HCT116 (cell line): ENCODE measurements around the gene EVL.

ENCODE experiments used
- CTCF ChIP-seq, 3 experiments: fragments of 200-600 bp in 1 of 3; sonication (generic) in 1 of 3; IDR thresholded peaks in 2 of 3; conservative IDR thresholded peaks in 1 of 3; 2 replicates each; pipeline ENCODE4 v1.5.1; 2012 to 2017; ENCODE audit warnings: low read depth in 2 of 3, low read length in 2 of 3, antibody characterized with exemption in 1 of 3, borderline replicate concordance in 1 of 3, control low read depth in 1 of 3, mild to moderate bottlenecking in 1 of 3, mixed read lengths in 1 of 3, mixed run types in 1 of 3, moderate library complexity in 1 of 3; ENCODE audit not compliant: insufficient read depth in 1 of 3
- ELF1 ChIP-seq: IDR thresholded peaks from 2 replicates; pipeline ENCODE4 v1.6.1; 2012; ENCODE audit warnings: low read depth, borderline replicate concordance
- JUND ChIP-seq: IDR thresholded peaks from 2 replicates; pipeline ENCODE4 v1.6.1; 2012
- MAX ChIP-seq: IDR thresholded peaks from 2 replicates; pipeline ENCODE4 v1.6.1; 2012

GRCh38 chr14:100037353-100037752, 27.9 kb upstream of the EVL start:
- no peak for TF ChIP-seq CTCF (IDR thresholded peaks at IDR 0.05 in 2 of 3, conservative IDR thresholded peaks at IDR 0.05 in 1 of 3; ENCODE audit: borderline replicate concordance in 1 of 3, insufficient read depth in 1 of 3, low read depth in 2 of 3, low read length in 2 of 3)
- TF ChIP-seq MAX = no peak
- no peak for TF ChIP-seq ELF1
- no peak for TF ChIP-seq JUND
